Liver (tissue), 9 donors: Measurements from ENCODE around the gene NTN3. TPM values are rescaled to one million over a fixed set of nuclear protein-coding genes. Genes with fewer than 3 reads are reported as not detected.
A peak's percentile ranks its signal among the peaks of the same experiment; 100 is the strongest.

Experiments
- DNase-seq: peaks from one replicate; pipeline ENCODE4 v3.0.0-alpha.2; 2017; ENCODE audit warnings: low spot score
- H3K27ac ChIP-seq, 2 donors: one replicate each; pipeline ENCODE4 v1.7.0; 2013; ENCODE audit warnings: inconsistent platforms in 2 of 2, low read length in 2 of 2, control low read depth in 1 of 2, low read depth in 1 of 2, mild to moderate bottlenecking in 1 of 2
- H3K27me3 ChIP-seq, 4 donors: one replicate each; pipeline versions ENCODE4 v1.6.1 to v1.7.0; 2013; ENCODE audit warnings: low read length in 3 of 4, inconsistent platforms in 1 of 4, mild to moderate bottlenecking in 1 of 4, moderate library complexity in 1 of 4; ENCODE audit not compliant: control insufficient read depth in 4 of 4, insufficient read depth in 4 of 4
- H3K36me3 ChIP-seq, 4 donors: one replicate each; pipeline versions ENCODE4 v1.6.1 to v1.7.0; 2013; ENCODE audit warnings: low read length in 3 of 4, mild to moderate bottlenecking in 3 of 4, low read depth in 1 of 4, moderate library complexity in 1 of 4; ENCODE audit not compliant: control insufficient read depth in 4 of 4, insufficient read depth in 3 of 4
- H3K4me1 ChIP-seq, 4 donors: one replicate each; pipeline versions ENCODE4 v1.6.1 to v1.7.0; 2013; ENCODE audit warnings: low read length in 3 of 4, mild to moderate bottlenecking in 3 of 4, moderate library complexity in 1 of 4; ENCODE audit not compliant: control insufficient read depth in 4 of 4, insufficient read depth in 4 of 4
- H3K4me3 ChIP-seq, 3 donors: one replicate each; pipeline versions ENCODE4 v1.6.1 to v1.7.0; 2013; ENCODE audit warnings: low read length in 3 of 3, control low read depth in 1 of 3, low read depth in 1 of 3, mild to moderate bottlenecking in 1 of 3
- H3K9ac ChIP-seq, 2 donors: one replicate each; pipeline ENCODE4 v1.7.0; 2013; ENCODE audit warnings: low read length in 2 of 2, mild to moderate bottlenecking in 2 of 2, moderate library complexity in 2 of 2, control low read depth in 1 of 2, low read depth in 1 of 2
- H3K9me3 ChIP-seq, 4 donors: one replicate each; pipeline versions ENCODE4 v1.6.1 to v1.7.0; 2013; ENCODE audit warnings: low read length in 3 of 4; ENCODE audit not compliant: control insufficient read depth in 4 of 4
- ATF3 ChIP-seq: IDR thresholded peaks from 2 replicates; pipeline ENCODE4 v1.6.1; 2016; ENCODE audit warnings: antibody characterized with exemption
- CTCF ChIP-seq: fragments of 150-350 bp; IDR thresholded peaks from 2 replicates; pipeline ENCODE4 v1.5.1; 2017; ENCODE audit warnings: improper control_type of control experiment, low read depth, low read length; ENCODE audit not compliant: missing input control
- EGR1 ChIP-seq, 2 donors: IDR thresholded peaks; 2 replicates each; pipeline ENCODE4 v1.6.1; 2016 to 2018; ENCODE audit warnings: antibody characterized with exemption in 2 of 2, low read depth in 2 of 2
- FOXA2 ChIP-seq: IDR thresholded peaks from 2 replicates; pipeline ENCODE4 v1.6.1; 2016; ENCODE audit warnings: antibody characterized with exemption
- GABPA ChIP-seq, 2 donors: IDR thresholded peaks in 1 of 2; conservative IDR thresholded peaks in 1 of 2; 2 replicates each; pipeline ENCODE4 v1.6.1; 2016; ENCODE audit warnings: antibody characterized with exemption in 2 of 2, mild to moderate bottlenecking in 1 of 2, moderate library complexity in 1 of 2
- HNF4A ChIP-seq, 2 donors: conservative IDR thresholded peaks; 2 replicates each; pipeline ENCODE4 v1.6.1; 2016; ENCODE audit warnings: antibody characterized with exemption in 2 of 2, mild to moderate bottlenecking in 2 of 2
- HNF4G ChIP-seq: IDR thresholded peaks from 2 replicates; pipeline ENCODE4 v1.6.1; 2016; ENCODE audit warnings: antibody characterized with exemption
- JUND ChIP-seq, 2 donors: IDR thresholded peaks; 2 replicates each; pipeline ENCODE4 v1.6.1; 2016; ENCODE audit warnings: antibody characterized with exemption in 2 of 2
- NR2F2 ChIP-seq: IDR thresholded peaks from 2 replicates; pipeline ENCODE4 v1.6.1; 2016; ENCODE audit warnings: antibody characterized with exemption
- RAD21 ChIP-seq, 2 donors: IDR thresholded peaks; 2 replicates each; pipeline ENCODE4 v1.6.1; 2016; ENCODE audit warnings: antibody characterized with exemption in 2 of 2, mild to moderate bottlenecking in 2 of 2
- RXRA ChIP-seq, 2 donors: IDR thresholded peaks; 2 replicates each; pipeline ENCODE4 v1.6.1; 2017 to 2018; ENCODE audit warnings: antibody characterized with exemption in 2 of 2, mild to moderate bottlenecking in 1 of 2
- SP1 ChIP-seq: IDR thresholded peaks from 2 replicates; pipeline ENCODE4 v1.6.1; 2018; ENCODE audit warnings: antibody characterized with exemption, mild to moderate bottlenecking
- TAF1 ChIP-seq: conservative IDR thresholded peaks from 2 replicates; pipeline ENCODE4 v1.6.1; 2016; ENCODE audit warnings: antibody characterized with exemption, mild to moderate bottlenecking
- YY1 ChIP-seq: IDR thresholded peaks from 2 replicates; pipeline ENCODE4 v1.6.1; 2016; ENCODE audit warnings: antibody characterized with exemption, mild to moderate bottlenecking
- ZBTB33 ChIP-seq: IDR thresholded peaks from 2 replicates; pipeline ENCODE4 v1.6.1; 2016; ENCODE audit warnings: antibody characterized with exemption
- WGBS: extraction: QIAGEN DNeasy Blood & Tissue Kit; methylation state at CpG from one replicate; pipeline ENCODE4 v1.1.7; 2013; 5-methylcytosine and 5-hydroxymethylcytosine counted together
- polyA plus RNA-seq, 2 donors: library from polyadenylated mRNA; stranded (reverse) in 1 of 2; unstranded in 1 of 2; fragments of 200-250 nt in 1 of 2; fragments of >200 nt in 1 of 2; fragmentation: Nextera tagmentation in 1 of 2; extraction: Ambion mirVana in 1 of 2; gene quantifications; one replicate each; pipeline versions ENCODE4 v1.2.1 to v1.2.3, GENCODE V29; 2013 to 2015
- total RNA-seq, 2 donors: library from RNA; depleted of rRNA; stranded (reverse); fragments of >200 nt; gene quantifications; one replicate each; pipeline ENCODE4 v1.2.3, GENCODE V29; 2014
- donor health status: healthy.
- donor health status: healthy.
- donor health status: healthy.
- donor health status: healthy.
- donor health status: healthy.

The NTN3 gene
- total and polyA plus RNA-seq, 4 donors = 0.19 to 2.3 (median 0.28) TPM; not detected in 1

GRCh38 chr16:2429771-2430663 is 41.1 kb upstream of the NTN3 start:
- no peak for DNase-seq
- 9% methylated on average over 46 of the region's 46 CpGs for WGBS
- H3K27me3 ChIP-seq = no peaks in the 10 kb centered on the region
- H3K9ac ChIP-seq = peak overlapping the region in 1 of 2 donors; percentile 43
- H3K27ac ChIP-seq = no peak overlapping the region
- H3K4me1 ChIP-seq = peaks cover 3 to 19% (median 9%) of the 10 kb centered on the region in 4 donors
- no peaks in the 10 kb centered on the region for H3K9me3 ChIP-seq
- H3K4me3 ChIP-seq = peak overlapping the region; percentile 27 to 80 (median 67)
- TF ChIP-seq HNF4A (conservative IDR thresholded peaks at IDR 0.05) (no peak), RAD21 (IDR thresholded peaks at IDR 0.05) (peak; percentile 43 to 54), FOXA2 (no peak)
- no peaks in the 10 kb centered on the region for H3K36me3 ChIP-seq

- Histone ChIP-seq H3K4me1 (peaks cover 3 to 19% (median 9%) of the 10 kb centered on the region in 4 donors), H3K27me3 (no peaks in the 10 kb centered on the region), H3K9ac (no peak overlapping the region), H3K36me3 (no peaks in the 10 kb centered on the region), H3K27ac (no peak overlapping the region), H3K4me3 (no peak overlapping the region), H3K9me3 (no peaks in the 10 kb centered on the region)
- DNase-seq = no peak
- no peak for TF ChIP-seq RXRA (IDR thresholded peaks at IDR 0.05)
- TF ChIP-seq ATF3 = no peak
- no peak for TF ChIP-seq HNF4A (conservative IDR thresholded peaks at IDR 0.05)
- TF ChIP-seq GABPA (IDR thresholded peaks at IDR 0.05 in 1 of 2, conservative IDR thresholded peaks at IDR 0.05 in 1 of 2) = no peak
- TF ChIP-seq ZBTB33 = no peak
- TF ChIP-seq HNF4G = no peak
- TF ChIP-seq SP1 = no peak
- WGBS = 96% methylated on average over 6 of the region's 6 CpGs
Observed at GRCh38 chr16:2432286-2432685, 38.8 kb upstream of the NTN3 start.

GRCh38 chr16:2432801-2433505 is 38.1 kb upstream of the NTN3 start:
- DNase-seq = no peak
- H3K4me1 ChIP-seq = peaks cover 3 to 19% (median 9%) of the 10 kb centered on the region in 4 donors
- H3K4me3 ChIP-seq = no peak overlapping the region
- no peak overlapping the region for H3K9ac ChIP-seq
- H3K27ac ChIP-seq = no peak overlapping the region
- no peaks in the 10 kb centered on the region for H3K27me3 ChIP-seq
- H3K36me3 ChIP-seq = no peaks in the 10 kb centered on the region
- no peaks in the 10 kb centered on the region for H3K9me3 ChIP-seq
- WGBS = 96% methylated on average over 15 of the region's 15 CpGs
- no peak for TF ChIP-seq SP1
- no peak for TF ChIP-seq ZBTB33
- TF ChIP-seq RAD21 (IDR thresholded peaks at IDR 0.05) = no peak
- TF ChIP-seq FOXA2 = no peak
- TF ChIP-seq TAF1 = no peak
- no peak for TF ChIP-seq CTCF
- no peak for TF ChIP-seq HNF4G
- TF ChIP-seq JUND (IDR thresholded peaks at IDR 0.05) = no peak
- no peak for TF ChIP-seq EGR1 (IDR thresholded peaks at IDR 0.05; ENCODE audit: low read depth in 2 of 2)
- no peak for TF ChIP-seq GABPA (IDR thresholded peaks at IDR 0.05 in 1 of 2, conservative IDR thresholded peaks at IDR 0.05 in 1 of 2)
- TF ChIP-seq NR2F2 = no peak
- TF ChIP-seq YY1 = no peak
- TF ChIP-seq RXRA (IDR thresholded peaks at IDR 0.05) = no peak
